Measurements from ENCODE around the gene USP37. TPM values are rescaled to one million over a fixed set of nuclear protein-coding genes. Genes with fewer than 3 reads are reported as not detected.

The USP37 gene
- polyA plus RNA-seq, 3 donors: 2.7 to 4.9 (median 2.7) TPM

DNA sequence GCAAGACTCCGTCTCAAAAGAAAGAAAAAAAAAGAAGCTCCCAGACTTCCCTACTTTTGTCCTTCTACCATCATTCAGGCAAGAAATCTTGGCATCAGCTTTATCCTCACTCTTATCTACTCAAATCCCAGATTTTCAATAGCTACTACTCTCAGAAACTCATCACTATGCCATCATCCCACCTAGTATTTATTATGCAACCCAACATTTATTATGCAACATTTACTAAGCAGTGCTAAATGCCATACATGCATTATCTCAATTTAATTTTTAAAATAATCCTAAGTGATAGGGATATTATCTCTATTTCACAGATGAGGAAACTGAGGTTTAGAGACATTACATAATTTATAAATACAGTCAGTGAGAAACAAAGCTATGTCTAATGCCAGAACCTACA is 4.1 kb downstream of the USP37 start:
- Histone ChIP-seq H3K79me2 (ENCODE audit: insufficient read depth, low read length) (peaks cover 77% of the 10 kb centered on the region), H2AFZ (ENCODE audit: insufficient read depth, low read depth, low read length, poor library complexity, severe bottlenecking) (no peak overlapping the region), H3K27me3 (ENCODE audit: control insufficient read depth in 2 of 2, insufficient read depth in 2 of 2, low read length in 2 of 2) (no peaks in the 10 kb centered on the region), H3K36me3 (replicated peaks in 1 of 2; ENCODE audit: control insufficient read depth in 1 of 2, insufficient read depth in 2 of 2, low read length in 2 of 2) (peaks cover 21 to 43% of the 10 kb centered on the region in 2 donors), H4K20me1 (ENCODE audit: insufficient read depth, low read length) (no peaks in the 10 kb centered on the region), H3K27ac (ENCODE audit: low read depth in 1 of 2, low read length in 2 of 2) (peak overlapping the region in 1 of 2 donors; percentile 46), H3K4me1 (ENCODE audit: control insufficient read depth in 1 of 2, insufficient read depth in 2 of 2, low read length in 2 of 2) (peaks cover 10 to 11% of the 10 kb centered on the region in 2 donors), H3K4me2 (replicated peaks; ENCODE audit: extremely low read depth, low read length, poor library complexity, severe bottlenecking) (no peak overlapping the region), H3K9ac (ENCODE audit: insufficient read depth, low read length, poor library complexity, severe bottlenecking) (no peak overlapping the region), H3K9me3 (replicated peaks in 1 of 2; ENCODE audit: control insufficient read depth in 1 of 2, insufficient read depth in 1 of 2, low read length in 2 of 2) (no peaks in the 10 kb centered on the region), H3K4me3 (replicated peaks in 1 of 3; ENCODE audit: low read depth in 2 of 3, low read length in 3 of 3) (no peak overlapping the region)
- Mint-ChIP-seq H3K4me1 (peaks cover 23% of the 10 kb centered on the region), H3K9me3 (no peaks in the 10 kb centered on the region), H3K27me3 (ENCODE audit: low read depth in 3 of 3) (no peaks in the 10 kb centered on the region), H3K36me3 (peaks cover 28 to 47% of the 10 kb centered on the region in 2 donors), H3K27ac (peak overlapping the region in 1 of 7 donors; percentile 51), H3K4me3 (no peak overlapping the region)
- TF ChIP-seq, protein P1, sequence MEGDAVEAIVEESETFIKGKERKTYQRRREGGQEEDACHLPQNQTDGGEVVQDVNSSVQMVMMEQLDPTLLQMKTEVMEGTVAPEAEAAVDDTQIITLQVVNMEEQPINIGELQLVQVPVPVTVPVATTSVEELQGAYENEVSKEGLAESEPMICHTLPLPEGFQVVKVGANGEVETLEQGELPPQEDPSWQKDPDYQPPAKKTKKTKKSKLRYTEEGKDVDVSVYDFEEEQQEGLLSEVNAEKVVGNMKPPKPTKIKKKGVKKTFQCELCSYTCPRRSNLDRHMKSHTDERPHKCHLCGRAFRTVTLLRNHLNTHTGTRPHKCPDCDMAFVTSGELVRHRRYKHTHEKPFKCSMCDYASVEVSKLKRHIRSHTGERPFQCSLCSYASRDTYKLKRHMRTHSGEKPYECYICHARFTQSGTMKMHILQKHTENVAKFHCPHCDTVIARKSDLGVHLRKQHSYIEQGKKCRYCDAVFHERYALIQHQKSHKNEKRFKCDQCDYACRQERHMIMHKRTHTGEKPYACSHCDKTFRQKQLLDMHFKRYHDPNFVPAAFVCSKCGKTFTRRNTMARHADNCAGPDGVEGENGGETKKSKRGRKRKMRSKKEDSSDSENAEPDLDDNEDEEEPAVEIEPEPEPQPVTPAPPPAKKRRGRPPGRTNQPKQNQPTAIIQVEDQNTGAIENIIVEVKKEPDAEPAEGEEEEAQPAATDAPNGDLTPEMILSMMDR (IDR thresholded peaks at IDR 0.05): no peak
- WGBS (ENCODE audit: insufficient coverage): 83% methylated on average over 1 of the region's 1 CpG
- intact Hi-C loops (cut with micrococcal nuclease): loop anchor here (10.0 kb wide), 3 partner anchors 159 to 289 kb away; partner anchors contain the start of genes AAMP (in 1 of the 2), CTDSP1 (in 1 of the 2) and PNKD (in 1 of the 2)
- DNase-seq: no peak

DNA sequence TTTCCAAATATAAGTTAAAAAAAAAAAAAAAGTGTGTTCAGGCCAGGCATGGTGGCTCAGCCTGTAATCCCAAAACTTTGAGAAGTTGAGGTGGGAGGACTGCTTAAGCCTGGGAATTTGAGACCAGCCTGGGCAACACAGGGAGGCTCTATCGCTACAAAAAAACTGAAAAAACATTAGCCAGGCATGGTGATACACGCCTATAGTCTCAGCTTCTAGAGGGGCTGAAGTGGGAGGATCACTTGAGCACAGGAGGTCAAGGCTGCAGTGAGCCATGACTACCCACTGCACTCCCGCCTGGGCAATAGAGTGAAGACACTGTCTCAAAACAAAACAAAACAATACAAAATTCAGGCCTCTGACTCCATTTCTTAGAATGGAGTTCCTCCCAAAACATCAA is 9.2 kb downstream of the USP37 start:
- DNase-seq: no peak
- Histone ChIP-seq H3K4me2 (replicated peaks; ENCODE audit: extremely low read depth, low read length, poor library complexity, severe bottlenecking) (no peak overlapping the region), H3K27me3 (ENCODE audit: control insufficient read depth in 2 of 2, insufficient read depth in 2 of 2, low read length in 2 of 2) (no peaks in the 10 kb centered on the region), H3K4me3 (replicated peaks in 1 of 3; ENCODE audit: low read depth in 2 of 3, low read length in 3 of 3) (no peak overlapping the region), H4K20me1 (ENCODE audit: insufficient read depth, low read length) (no peaks in the 10 kb centered on the region), H3K36me3 (replicated peaks in 1 of 2; ENCODE audit: control insufficient read depth in 1 of 2, insufficient read depth in 2 of 2, low read length in 2 of 2) (peaks cover 41 to 81% of the 10 kb centered on the region in 2 donors), H3K27ac (ENCODE audit: low read depth in 1 of 2, low read length in 2 of 2) (no peak overlapping the region), H3K4me1 (ENCODE audit: control insufficient read depth in 1 of 2, insufficient read depth in 2 of 2, low read length in 2 of 2) (peaks cover 0 to 12% of the 10 kb centered on the region in 2 donors), H3K79me2 (ENCODE audit: insufficient read depth, low read length) (peaks cover 30% of the 10 kb centered on the region), H2AFZ (ENCODE audit: insufficient read depth, low read depth, low read length, poor library complexity, severe bottlenecking) (no peak overlapping the region), H3K9me3 (replicated peaks in 1 of 2; ENCODE audit: control insufficient read depth in 1 of 2, insufficient read depth in 1 of 2, low read length in 2 of 2) (no peaks in the 10 kb centered on the region), H3K9ac (ENCODE audit: insufficient read depth, low read length, poor library complexity, severe bottlenecking) (no peak overlapping the region)
- Mint-ChIP-seq H3K36me3 (peaks cover 44 to 75% of the 10 kb centered on the region in 2 donors), H3K4me1 (peaks cover 10% of the 10 kb centered on the region), H3K27ac (no peak overlapping the region), H3K9me3 (no peaks in the 10 kb centered on the region), H3K27me3 (ENCODE audit: low read depth in 3 of 3) (no peaks in the 10 kb centered on the region), H3K4me3 (no peak overlapping the region)
- intact Hi-C loops (cut with micrococcal nuclease): no loop called here
- TF ChIP-seq, protein P1 (IDR thresholded peaks at IDR 0.05): no peak
- 100% methylated on average over 2 of the region's 3 CpGs for WGBS (ENCODE audit: insufficient coverage)
